ENCODE measurements around the gene BEND2.

The BEND2 gene

GRCh38 chrX:18146009-18146408 lies 74.7 kb downstream of the BEND2 start:
- DNase-seq (ENCODE audit: low read depth in 2 of 2), result no peak

GRCh38 chrX:18136816-18137215 lies 83.9 kb downstream of the BEND2 start:
- DNase-seq (ENCODE audit: low read depth in 2 of 2), result no peak

- no peak for DNase-seq (ENCODE audit: low read depth in 2 of 2)
Observed at GRCh38 chrX:18133605-18134004, 87.1 kb downstream of the BEND2 start.

- no peak for DNase-seq (ENCODE audit: low read depth in 2 of 2)
Observed at GRCh38 chrX:18129690-18130089, 91.0 kb downstream of the BEND2 start.

- no peak for DNase-seq (ENCODE audit: low read depth in 2 of 2)
Observed at GRCh38 chrX:18126971-18127370, 93.7 kb downstream of the BEND2 start.

- no peak for DNase-seq (ENCODE audit: low read depth in 2 of 2)
Observed at GRCh38 chrX:18119856-18120255, 100.8 kb downstream of the BEND2 start.
